HepG2 (cell line): ENCODE results near the gene TNIP1. TPM values are rescaled to one million over a fixed set of nuclear protein-coding genes. Genes with fewer than 3 reads are reported as not detected.

Source experiments
- CENPBD1 ChIP-seq: sonication (generic); formaldehyde crosslinking; IDR thresholded peaks from 2 replicates; pipeline ENCODE4 v1.8.0; 2022; ENCODE audit warnings: missing genetic modification reagents, low read depth, mild to moderate bottlenecking, borderline replicate concordance
- CREB1 ChIP-seq, 2 experiments: fragments of 450-650 bp in 1 of 2; IDR thresholded peaks; 2 replicates each; pipeline ENCODE4 v1.6.1; 2016 to 2017; ENCODE audit warnings: control low read depth in 1 of 2, mild to moderate bottlenecking in 1 of 2, missing compliant biosample characterization in 1 of 2, missing genetic modification characterization in 1 of 2
- DNMT1 ChIP-seq: sonication (generic); formaldehyde crosslinking; IDR thresholded peaks from 2 replicates; pipeline ENCODE4 v1.5.1; 2020; ENCODE audit warnings: mild to moderate bottlenecking, missing genetic modification reagents
- FOXA3 ChIP-seq: IDR thresholded peaks from 2 replicates; pipeline ENCODE4 v1.6.1; 2016; ENCODE audit warnings: missing genetic modification reagents, missing compliant biosample characterization
- HDAC6 ChIP-seq: fragments of 200-600 bp; sonication (generic); IDR thresholded peaks from 2 replicates; pipeline ENCODE4 v1.7.0; 2017; ENCODE audit warnings: mild to moderate bottlenecking, antibody characterized with exemption, low read length, low read depth
- MEIS2 ChIP-seq: sonication (generic); formaldehyde crosslinking; IDR thresholded peaks from 2 replicates; pipeline ENCODE4 v1.9.0; 2021; ENCODE audit warnings: mild to moderate bottlenecking, missing genetic modification reagents
- SOX5 ChIP-seq: IDR thresholded peaks from 2 replicates; pipeline ENCODE4 v1.6.1; 2016; ENCODE audit warnings: borderline replicate concordance
- SPEN ChIP-seq: sonication (generic); formaldehyde crosslinking; IDR thresholded peaks from 2 replicates; pipeline ENCODE4 v1.5.1; 2020; ENCODE audit warnings: low read depth, mild to moderate bottlenecking, missing genetic modification reagents
- TARDBP ChIP-seq: sonication (generic); formaldehyde crosslinking; IDR thresholded peaks from 2 replicates; pipeline ENCODE4 v1.8.0; 2022; ENCODE audit warnings: mild to moderate bottlenecking, missing genetic modification reagents
- ZBTB1 ChIP-seq: sonication (generic); formaldehyde crosslinking; IDR thresholded peaks from 2 replicates; pipeline ENCODE4 v1.4.0; 2020; ENCODE audit warnings: missing genetic modification reagents, borderline replicate concordance
- ZBTB3 ChIP-seq: sonication (generic); formaldehyde crosslinking; IDR thresholded peaks from 2 replicates; pipeline ENCODE4 v1.4.0; 2020; ENCODE audit warnings: low read depth, mild to moderate bottlenecking, moderate library complexity, missing genetic modification reagents, borderline replicate concordance
- ZNF225 ChIP-seq: sonication (generic); formaldehyde crosslinking; IDR thresholded peaks from 2 replicates; pipeline ENCODE4 v1.4.0; 2020; ENCODE audit warnings: mild to moderate bottlenecking, missing genetic modification reagents
- ZNF414 ChIP-seq: sonication (generic); formaldehyde crosslinking; IDR thresholded peaks from 2 replicates; pipeline ENCODE4 v1.5.0; 2020; ENCODE audit warnings: missing genetic modification reagents
- ZNF652 ChIP-seq: IDR thresholded peaks from 2 replicates; pipeline ENCODE4 v1.6.1; 2016; ENCODE audit warnings: low read depth, borderline replicate concordance
- ZNF792 ChIP-seq: IDR thresholded peaks from 2 replicates; pipeline ENCODE4 v1.6.1; 2016
- polyA plus RNA-seq, 8 experiments: library from polyadenylated mRNA; depleted of rRNA in 3 of 8; stranded (reverse) in 7 of 8; unstranded in 1 of 8; fragments of >200 nt; fragmentation: Illumina TruSeq in 4 of 8; extraction: Trizol in 4 of 8; gene quantifications; 2 replicates each; pipeline versions ENCODE4 v1.2.1 to v1.2.3, GENCODE V29; 2011 to 2016; ENCODE audit warnings: low read depth in 4 of 8, missing spikeins in 1 of 8, mixed read lengths in 1 of 8; ENCODE audit not compliant: insufficient read depth in 1 of 8
- total RNA-seq, 5 experiments: library from RNA; depleted of rRNA; stranded (reverse); fragments of >200 nt; fragmentation: Illumina TruSeq; extraction: Trizol; gene quantifications; 2 replicates each; pipeline ENCODE4 v1.2.3, GENCODE V29; 2016; ENCODE audit warnings: low read depth in 1 of 5
- TF ChIP-seq, protein P1 (sequence below): sonication (generic); formaldehyde crosslinking; IDR thresholded peaks from 2 replicates; pipeline ENCODE4 v1.8.0; 2022; ENCODE audit warnings: mild to moderate bottlenecking, missing genetic modification reagents, borderline replicate concordance
- TF ChIP-seq, protein P2 (sequence below), 2 experiments: sonication (generic) in 1 of 2; formaldehyde crosslinking in 1 of 2; IDR thresholded peaks; 2 replicates each; pipeline versions ENCODE4 v1.6.1 to v1.9.0; 2014 to 2022; ENCODE audit warnings: antibody characterized with exemption in 1 of 2, borderline replicate concordance in 1 of 2, inconsistent platforms in 1 of 2, low read depth in 1 of 2, missing genetic modification reagents in 1 of 2
- TF ChIP-seq, protein P3 (sequence below): sonication (generic); formaldehyde crosslinking; IDR thresholded peaks from 2 replicates; pipeline ENCODE4 v1.5.0; 2020; ENCODE audit warnings: mild to moderate bottlenecking, missing genetic modification reagents, borderline replicate concordance

Gene TNIP1
- total and polyA plus RNA-seq, 2 of the 13 experiments (the other 11 are each of a cell fraction or from before 2014, with no cell fraction given), result 26.2 to 45.9 TPM

DNA sequence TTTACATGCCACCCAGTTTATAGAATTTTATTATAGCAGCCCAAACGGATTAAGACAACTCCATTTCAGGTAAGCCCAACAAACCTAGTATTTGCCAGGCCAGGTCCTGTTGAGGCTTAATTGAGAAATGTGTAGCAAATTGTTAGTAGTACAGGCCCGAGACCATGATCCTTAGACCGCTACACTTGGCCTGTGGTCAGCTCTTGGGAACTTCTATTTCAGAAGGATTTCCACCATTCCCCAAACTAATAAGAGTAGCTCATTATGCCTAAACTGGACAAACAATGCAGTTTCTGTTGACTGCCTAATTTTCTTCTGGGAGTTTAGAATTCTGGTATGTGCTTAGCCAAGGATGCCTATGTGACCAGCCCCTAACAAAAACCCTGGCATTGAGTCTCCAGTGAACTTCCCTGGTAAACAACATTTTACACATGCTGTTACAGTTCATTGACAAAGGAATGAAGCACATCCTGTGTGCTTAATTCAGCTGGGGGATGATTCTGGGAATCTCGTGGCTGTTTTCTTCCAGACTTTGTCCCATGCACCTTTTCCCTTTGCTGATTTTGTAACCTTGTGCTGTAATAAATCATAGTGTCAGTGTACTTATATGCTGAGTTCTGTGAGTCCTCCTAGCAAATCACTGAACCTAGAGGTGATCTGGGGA is 66.0 kb downstream of the TNIP1 start (continued):
- TF ChIP-seq SOX5 (CRISPR knock-in tag) (peak; percentile 85; the same call in 1 of the 2 replicates), ZNF414 (CRISPR knock-in tag) (no peak), TARDBP (CRISPR knock-in tag) (peak; percentile 41; the same call in 1 of the 2 replicates), DNMT1 (CRISPR knock-in tag) (no peak), ZNF792 (CRISPR knock-in tag) (peak; percentile 55; the same call in 1 of the 2 replicates), SPEN (peak; percentile 36; the same call in 1 of the 2 replicates), CREB1 (IDR thresholded peaks at IDR 0.05) (no peak), CREB1 (CRISPR knock-in tag; IDR thresholded peaks at IDR 0.05) (0 out of 2 replicates have a peak, but pooled peaks have one; percentile 12), ZBTB1 (no peak), FOXA3 (CRISPR knock-in tag) (peak; percentile 84), ZBTB3 (CRISPR knock-in tag) (no peak), MEIS2 (CRISPR knock-in tag) (peak; percentile 90; the same call in 1 of the 2 replicates), ZNF225 (CRISPR knock-in tag) (no peak), HDAC6 (no peak), CENPBD1 (CRISPR knock-in tag) (no peak), ZNF652 (CRISPR knock-in tag) (no peak)
- TF ChIP-seq, protein P1, sequence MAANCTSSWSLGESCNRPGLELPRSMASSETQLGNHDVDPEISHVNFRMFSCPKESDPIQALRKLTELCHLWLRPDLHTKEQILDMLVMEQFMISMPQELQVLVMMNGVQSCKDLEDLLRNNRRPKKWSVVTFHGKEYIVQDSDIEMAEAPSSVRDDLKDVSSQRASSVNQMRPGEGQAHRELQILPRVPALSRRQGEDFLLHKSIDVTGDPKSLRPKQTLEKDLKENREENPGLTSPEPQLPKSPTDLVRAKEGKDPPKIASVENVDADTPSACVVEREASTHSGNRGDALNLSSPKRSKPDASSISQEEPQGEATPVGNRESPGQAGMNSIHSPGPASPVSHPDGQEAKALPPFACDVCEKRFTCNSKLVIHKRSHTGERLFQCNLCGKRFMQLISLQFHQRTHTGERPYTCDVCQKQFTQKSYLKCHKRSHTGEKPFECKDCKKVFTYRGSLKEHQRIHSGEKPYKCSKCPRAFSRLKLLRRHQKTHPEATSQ (CRISPR knock-in tag), result no peak
- TF ChIP-seq, protein P2, sequence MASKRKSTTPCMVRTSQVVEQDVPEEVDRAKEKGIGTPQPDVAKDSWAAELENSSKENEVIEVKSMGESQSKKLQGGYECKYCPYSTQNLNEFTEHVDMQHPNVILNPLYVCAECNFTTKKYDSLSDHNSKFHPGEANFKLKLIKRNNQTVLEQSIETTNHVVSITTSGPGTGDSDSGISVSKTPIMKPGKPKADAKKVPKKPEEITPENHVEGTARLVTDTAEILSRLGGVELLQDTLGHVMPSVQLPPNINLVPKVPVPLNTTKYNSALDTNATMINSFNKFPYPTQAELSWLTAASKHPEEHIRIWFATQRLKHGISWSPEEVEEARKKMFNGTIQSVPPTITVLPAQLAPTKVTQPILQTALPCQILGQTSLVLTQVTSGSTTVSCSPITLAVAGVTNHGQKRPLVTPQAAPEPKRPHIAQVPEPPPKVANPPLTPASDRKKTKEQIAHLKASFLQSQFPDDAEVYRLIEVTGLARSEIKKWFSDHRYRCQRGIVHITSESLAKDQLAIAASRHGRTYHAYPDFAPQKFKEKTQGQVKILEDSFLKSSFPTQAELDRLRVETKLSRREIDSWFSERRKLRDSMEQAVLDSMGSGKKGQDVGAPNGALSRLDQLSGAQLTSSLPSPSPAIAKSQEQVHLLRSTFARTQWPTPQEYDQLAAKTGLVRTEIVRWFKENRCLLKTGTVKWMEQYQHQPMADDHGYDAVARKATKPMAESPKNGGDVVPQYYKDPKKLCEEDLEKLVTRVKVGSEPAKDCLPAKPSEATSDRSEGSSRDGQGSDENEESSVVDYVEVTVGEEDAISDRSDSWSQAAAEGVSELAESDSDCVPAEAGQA (IDR thresholded peaks at IDR 0.05; ENCODE audit: low read depth), result no peak
- TF ChIP-seq, protein P2 (CRISPR knock-in tag; IDR thresholded peaks at IDR 0.05; ENCODE audit: borderline replicate concordance), result no peak
- TF ChIP-seq, protein P3, sequence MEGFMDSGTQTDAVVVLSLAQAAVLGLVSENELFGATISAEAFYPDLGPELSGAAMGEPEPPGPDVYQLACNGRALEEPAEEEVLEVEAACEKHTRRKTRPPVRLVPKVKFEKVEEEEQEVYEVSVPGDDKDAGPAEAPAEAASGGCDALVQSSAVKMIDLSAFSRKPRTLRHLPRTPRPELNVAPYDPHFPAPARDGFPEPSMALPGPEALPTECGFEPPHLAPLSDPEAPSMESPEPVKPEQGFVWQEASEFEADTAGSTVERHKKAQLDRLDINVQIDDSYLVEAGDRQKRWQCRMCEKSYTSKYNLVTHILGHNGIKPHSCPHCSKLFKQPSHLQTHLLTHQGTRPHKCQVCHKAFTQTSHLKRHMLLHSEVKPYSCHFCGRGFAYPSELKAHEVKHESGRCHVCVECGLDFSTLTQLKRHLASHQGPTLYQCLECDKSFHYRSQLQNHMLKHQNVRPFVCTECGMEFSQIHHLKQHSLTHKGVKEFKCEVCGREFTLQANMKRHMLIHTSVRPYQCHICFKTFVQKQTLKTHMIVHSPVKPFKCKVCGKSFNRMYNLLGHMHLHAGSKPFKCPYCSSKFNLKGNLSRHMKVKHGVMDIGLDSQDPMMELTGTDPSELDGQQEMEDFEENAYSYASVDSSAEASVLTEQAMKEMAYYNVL, result no peak
